SIG-M5 (cell line): ENCODE results near the gene RGCC.
"Not testable (repeated sequence)": the region's sequence is repeated elsewhere in the genome, so short reads cannot be mapped to it uniquely, and the experiment has no call there.

Source experiments
- DNase-seq: peaks from one replicate; lab custom pipeline; 2025; lab: John Stamatoyannopoulos, UW

Gene RGCC

DNA sequence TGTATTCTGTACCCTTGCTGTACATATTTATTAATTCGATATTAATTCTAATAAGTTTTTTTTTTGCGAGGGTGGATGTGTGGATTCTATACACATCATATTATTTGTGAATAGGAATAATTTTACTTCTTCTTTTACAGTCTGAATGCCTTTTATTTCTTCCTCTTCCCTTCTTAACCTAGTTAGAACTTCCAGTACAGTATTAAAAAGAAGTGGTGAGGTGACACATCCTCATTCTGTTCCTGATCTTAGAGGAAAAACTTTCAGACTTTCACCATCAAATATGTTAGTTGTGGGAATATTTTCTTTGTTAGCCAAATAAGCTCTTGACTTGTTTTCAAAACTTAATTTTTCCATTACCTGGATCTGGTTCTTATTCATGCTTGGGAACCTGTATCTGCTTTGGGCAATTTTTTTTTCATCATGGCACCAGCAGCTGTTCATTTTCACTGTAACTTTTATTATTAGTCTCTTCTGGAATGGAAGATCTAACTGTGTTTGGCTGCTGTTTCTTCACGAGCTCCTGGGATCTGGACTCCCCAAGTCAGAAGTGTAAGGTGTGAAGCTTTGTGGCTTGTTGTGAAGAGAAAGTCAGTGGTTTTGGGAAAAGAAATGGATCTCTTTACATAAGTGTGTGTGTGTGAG lies 33.1 kb downstream of the RGCC start:
- DNase-seq: no peak

GRCh38 chr13:41491436-41491835 lies 34.1 kb downstream of the RGCC start:
- DNase-seq: no peak

GRCh38 chr13:41492432-41493260 lies 35.3 kb downstream of the RGCC start:
- no peak for DNase-seq

GRCh38 chr13:41494202-41494601 lies 36.9 kb downstream of the RGCC start:
- DNase-seq: no peak

DNA sequence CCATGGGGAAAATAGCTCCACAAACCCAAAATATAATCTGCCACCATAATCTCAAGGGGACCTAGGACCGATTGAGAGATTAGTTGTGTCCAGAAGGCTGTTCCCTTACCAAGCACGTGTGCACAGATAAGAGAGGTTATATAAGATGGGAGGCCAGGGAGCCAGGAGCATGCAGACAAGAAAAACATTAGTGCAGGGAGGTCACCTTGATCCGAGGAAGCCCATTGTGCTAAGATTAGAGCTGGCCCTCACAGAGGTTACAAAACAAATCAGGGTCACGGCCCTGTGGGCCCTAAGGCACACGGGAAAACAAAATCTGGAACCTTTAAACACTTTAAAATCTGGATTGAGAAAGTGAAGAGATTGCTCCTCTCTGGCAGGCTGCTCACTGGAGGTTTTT lies 37.7 kb downstream of the RGCC start:
- no peak for DNase-seq

- DNase-seq: no peak
These were observed 39.3 kb downstream of the RGCC start for GRCh38 chr13:41496420-41497234.

- no peak for DNase-seq
These were observed 40.1 kb downstream of the RGCC start for GRCh38 chr13:41497436-41497835.

GRCh38 chr13:41499452-41499851 lies 42.1 kb downstream of the RGCC start:
- no peak for DNase-seq

- no peak for DNase-seq
These were observed 43.2 kb downstream of the RGCC start for GRCh38 chr13:41500511-41500910.

GRCh38 chr13:41501281-41501680 lies 43.9 kb downstream of the RGCC start:
- DNase-seq: no peak

DNA sequence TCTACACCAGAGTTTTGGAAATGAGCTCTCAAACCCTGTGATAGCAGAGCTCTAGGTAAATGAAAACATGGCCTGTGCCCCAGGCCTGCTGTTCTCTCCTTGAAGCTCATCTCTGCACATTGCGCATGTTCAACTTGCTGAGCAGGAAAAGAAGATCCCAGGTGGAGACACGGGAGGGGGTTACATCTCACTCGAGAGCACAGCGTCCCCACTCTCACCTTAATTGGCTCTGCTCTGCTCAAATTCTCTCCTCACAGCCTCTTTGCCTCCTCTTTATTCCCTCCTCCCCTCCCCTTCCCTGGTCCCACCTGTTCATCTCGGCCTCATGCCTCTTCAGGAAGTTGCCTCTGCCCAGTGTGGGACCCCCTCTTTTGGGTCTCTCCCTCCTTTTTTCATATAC lies 44.7 kb downstream of the RGCC start:
- DNase-seq: no peak

- no peak for DNase-seq
These were observed 45.3 kb downstream of the RGCC start for GRCh38 chr13:41502673-41503072.

DNA sequence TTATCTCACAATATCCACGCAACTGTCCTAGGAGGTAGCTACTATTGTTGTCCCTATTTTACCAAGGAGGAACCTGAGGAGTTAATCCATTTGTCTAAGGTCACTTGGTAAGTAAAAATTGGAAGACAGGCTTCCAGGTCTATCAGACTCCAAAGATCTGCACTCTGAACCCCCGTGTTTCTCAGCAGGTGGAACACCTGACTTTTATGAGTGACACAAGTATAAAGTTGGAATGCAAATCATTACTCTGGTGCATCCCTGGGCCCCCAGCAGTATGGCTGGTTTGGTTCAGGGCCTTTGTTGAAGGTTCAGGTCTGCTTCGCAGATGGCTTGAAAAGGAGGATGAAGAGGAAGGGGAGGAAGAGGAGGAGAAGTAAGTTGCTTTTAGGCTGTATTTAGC lies 46.0 kb downstream of the RGCC start:
- DNase-seq: no peak

GRCh38 chr13:41504657-41505056 lies 47.3 kb downstream of the RGCC start:
- DNase-seq: not testable (repeated sequence)

DNA sequence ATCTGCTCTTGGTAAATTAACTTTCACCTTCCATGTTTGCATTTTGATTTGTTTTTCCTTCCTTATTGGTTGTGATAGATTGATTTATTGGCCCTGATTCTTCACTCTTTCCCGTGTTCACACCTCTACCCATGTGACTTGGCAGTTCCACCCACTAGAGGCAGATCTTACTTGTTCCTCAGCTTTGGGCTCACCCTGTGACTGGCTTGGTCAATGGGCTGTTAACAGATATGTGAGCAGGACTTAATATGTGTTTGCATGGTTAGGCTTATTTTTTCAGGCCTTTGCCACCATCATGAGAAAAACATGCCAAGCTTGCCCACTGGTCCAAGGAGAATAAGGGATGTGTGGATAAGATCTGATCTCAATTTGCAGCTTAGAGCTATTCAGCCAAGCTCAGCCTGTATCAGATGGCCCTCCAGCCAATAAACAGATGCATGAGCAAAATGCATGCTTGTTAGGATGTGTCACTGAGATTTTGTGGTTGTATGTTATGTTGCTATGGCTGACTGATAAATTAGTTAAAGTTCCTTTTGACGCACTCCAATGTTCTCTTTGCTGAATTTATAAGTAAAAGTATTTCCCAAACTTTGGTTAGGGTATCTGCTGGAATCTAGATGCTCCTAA lies 48.0 kb downstream of the RGCC start:
- DNase-seq: no peak

DNA sequence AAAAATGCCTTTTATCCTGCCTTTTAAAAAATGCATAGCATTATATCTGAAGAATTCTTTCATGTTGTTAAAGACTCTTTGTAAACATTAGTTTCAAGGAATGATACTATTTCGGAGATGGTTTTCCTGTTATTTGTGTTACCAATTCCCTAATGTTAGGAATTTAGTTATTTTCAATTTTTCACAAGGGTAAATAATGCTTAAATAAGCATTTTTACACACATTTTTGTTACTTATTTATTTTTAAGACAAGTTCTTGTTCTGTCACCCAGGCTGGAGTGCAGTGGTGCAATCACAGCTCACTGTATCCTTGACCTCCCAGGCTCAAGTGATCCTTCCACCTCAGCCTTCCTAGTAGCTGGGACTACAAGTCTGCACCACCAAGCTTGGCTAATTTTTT lies 49.0 kb downstream of the RGCC start:
- no peak for DNase-seq

DNA sequence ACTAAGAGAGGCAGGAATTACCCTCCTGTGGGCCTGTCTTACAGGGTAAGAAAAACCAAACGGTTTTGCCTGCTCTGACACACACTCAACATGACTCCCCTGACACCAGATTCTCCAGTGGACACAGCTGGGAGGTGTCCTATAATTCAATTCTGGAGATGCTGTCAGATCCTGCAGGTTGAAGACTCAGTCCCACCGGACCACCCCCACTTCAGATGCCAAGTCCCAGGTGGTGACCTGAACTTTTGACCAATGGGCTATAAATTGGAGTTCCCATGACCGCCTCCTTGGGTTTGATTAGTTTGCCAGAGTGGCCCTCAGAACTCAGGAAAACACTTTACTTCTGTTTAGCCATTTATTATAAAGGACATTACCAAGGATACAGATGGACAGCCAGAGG lies 52.6 kb downstream of the RGCC start:
- no peak for DNase-seq

DNA sequence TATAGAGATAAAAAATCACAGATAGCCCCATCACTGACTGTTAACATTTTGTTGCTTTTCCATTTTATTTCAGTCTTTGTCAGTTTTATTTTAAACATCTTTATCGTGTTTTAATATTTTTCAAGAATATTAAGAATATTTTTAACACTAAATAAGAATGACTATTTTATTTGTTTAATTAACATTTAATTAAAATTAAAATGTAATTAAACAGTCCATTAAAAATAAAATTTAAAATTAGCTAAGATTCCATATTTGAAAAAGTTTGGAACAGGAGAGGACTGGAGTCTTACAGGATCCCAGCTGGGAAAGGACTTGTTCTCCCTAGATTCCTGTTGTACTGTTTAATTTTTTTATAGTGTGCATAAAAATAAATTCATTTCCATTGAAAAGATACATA lies 54.5 kb downstream of the RGCC start:
- no peak for DNase-seq

DNA sequence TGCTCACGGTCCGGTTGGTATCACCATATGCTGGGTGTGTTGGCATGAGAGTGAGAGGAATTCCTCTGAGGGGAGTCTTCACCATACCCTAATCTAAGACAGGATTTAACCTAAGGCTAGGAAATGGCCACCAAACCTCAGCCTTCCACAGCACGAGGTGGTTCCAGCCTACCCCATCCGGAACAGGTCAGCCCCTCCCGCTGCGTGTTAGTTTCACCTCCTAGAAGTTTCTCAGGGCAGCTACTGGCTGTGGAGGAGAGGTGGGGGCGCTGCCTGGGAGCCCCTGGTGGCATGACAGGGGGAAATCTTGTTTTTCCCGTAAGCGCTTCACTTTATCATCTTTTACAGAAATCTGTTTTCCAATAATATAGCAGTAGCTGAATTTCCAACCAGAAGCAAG lies 55.1 kb downstream of the RGCC start:
- no peak for DNase-seq

DNA sequence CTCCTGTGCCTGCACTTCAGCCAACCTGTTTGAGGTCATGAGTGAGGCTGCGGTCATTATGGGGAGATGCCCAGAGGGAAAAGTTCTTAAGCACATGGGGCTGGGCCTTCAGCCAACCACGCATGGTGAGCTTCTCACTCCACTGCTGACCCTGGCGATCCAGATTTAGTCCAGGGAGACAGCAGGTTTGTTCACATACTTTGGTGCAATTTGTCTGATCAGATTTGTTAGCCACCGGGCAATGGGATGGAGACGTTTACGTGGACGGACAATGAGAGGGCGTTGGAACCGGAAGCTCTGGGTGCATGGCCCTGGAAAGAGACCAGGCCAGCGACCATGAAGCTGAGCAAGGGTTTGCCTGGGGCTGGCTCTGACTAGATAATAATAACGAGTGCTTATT lies 56.2 kb downstream of the RGCC start:
- no peak for DNase-seq

DNA sequence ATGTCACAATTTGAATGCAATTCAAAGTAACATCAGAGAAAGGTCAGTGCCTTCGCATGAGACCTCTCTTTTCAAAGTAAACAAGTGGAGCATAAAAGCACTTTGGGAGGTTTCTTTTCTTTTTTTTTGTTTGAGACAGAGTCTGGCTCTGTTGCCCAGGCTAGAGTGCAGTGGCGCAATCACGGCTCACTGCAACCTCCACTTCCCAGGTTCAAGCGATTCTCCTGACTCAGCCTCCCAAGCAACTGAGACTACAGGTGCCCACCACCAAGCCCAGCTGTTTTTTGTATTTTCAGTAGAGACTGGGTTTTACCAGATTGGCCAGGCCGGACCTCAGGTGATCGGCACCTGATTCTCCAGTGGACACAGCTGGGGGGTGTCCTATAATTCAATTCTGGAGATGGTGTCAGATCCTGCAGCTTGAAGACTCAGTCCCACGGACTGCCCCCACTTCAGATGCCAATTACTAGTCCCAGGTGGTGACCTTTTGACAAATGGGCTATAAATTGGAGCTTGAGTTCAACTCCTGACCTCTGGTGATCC lies 57.6 kb downstream of the RGCC start:
- DNase-seq: no peak

DNA sequence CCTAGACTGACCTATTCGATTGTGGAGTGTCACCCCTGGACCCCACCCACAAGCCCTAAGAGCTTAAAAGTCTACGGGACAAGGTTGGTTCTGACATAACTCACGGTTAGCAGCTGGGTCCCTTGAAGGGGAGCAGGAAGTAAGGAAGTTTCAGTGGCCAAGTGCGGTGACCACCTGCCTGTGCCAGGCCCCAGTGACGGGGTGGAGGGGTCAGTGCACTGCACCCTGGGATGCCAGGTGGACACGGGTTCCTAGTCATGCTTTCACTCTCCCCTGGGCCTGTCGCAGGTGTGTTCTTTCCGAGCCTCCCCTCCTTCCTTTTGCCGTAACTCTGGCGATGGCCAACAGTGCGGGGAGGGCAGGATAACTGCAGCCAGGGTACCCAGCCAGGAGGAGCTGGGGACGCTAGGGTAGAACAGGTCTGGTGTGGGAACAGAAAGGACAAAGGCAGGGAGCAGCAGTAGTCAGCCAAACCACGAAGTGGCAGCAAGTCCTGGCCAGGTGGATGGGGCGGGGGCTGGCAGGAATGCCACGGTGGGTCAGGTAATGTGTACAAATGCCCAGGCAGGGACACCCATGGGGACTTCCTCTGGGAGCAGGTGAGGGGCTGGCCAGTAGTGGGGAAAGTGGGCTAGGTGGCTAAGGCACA lies 58.3 kb downstream of the RGCC start:
- no peak for DNase-seq
